Psoas muscle (tissue), 8 donors: ENCODE data around the gene ARMC10. TPM values are rescaled to one million over a fixed set of nuclear protein-coding genes. Genes with fewer than 3 reads are reported as not detected.

Source experiments
- ATAC-seq, 4 donors: fragments of 200-7000 bp; cut with Tn5 transposase; one replicate each; pipeline ENCODE4 v1.9.1; 2020; ENCODE audit warnings: moderate library complexity in 3 of 4, mild to moderate bottlenecking in 2 of 4
- DNase-seq, 2 donors: peaks; one replicate each; pipeline ENCODE4 v3.0.0-alpha.2; 2020
- H3K27ac ChIP-seq: fragments of 200-600 bp; one replicate; pipeline ENCODE4 v1.8.0; 2022
- H3K27me3 ChIP-seq, 3 donors: fragments of 200-600 bp in 1 of 3; one replicate each; pipeline versions ENCODE4 v1.6.1 to v1.8.0; 2013 to 2022; ENCODE audit warnings: low read length in 2 of 3, mild to moderate bottlenecking in 2 of 3, moderate library complexity in 1 of 3; ENCODE audit not compliant: insufficient read depth in 3 of 3
- H3K36me3 ChIP-seq, 2 donors: fragments of 200-600 bp in 1 of 2; one replicate each; pipeline versions ENCODE4 v1.6.1 to v1.8.0; 2013 to 2022; ENCODE audit warnings: low read depth in 1 of 2, mild to moderate bottlenecking in 1 of 2, moderate library complexity in 1 of 2; ENCODE audit not compliant: insufficient read depth in 1 of 2
- H3K4me1 ChIP-seq: fragments of 200-600 bp; one replicate; pipeline ENCODE4 v1.8.0; 2022
- H3K4me3 ChIP-seq: fragments of 200-600 bp; one replicate; pipeline ENCODE4 v1.8.0; 2022; ENCODE audit warnings: mild to moderate bottlenecking
- H3K9me3 ChIP-seq: fragments of 200-600 bp; one replicate; pipeline ENCODE4 v1.8.0; 2022
- WGBS, 3 donors: extraction: QIAGEN DNeasy Blood & Tissue Kit; methylation state at CpG; one replicate each; pipeline versions ENCODE4 v1.1.6 to v1.1.7; 2013; 5-methylcytosine and 5-hydroxymethylcytosine counted together
- intact Hi-C, 2 donors: fragments of 100-400 bp; cut with DNase I; formaldehyde crosslinking; loops; one replicate each; pipeline versions ENCODE4 v1.11.0 to v1.14.2; 2022
- polyA plus RNA-seq, 3 donors: library from polyadenylated mRNA; stranded (reverse); fragments of 200-250 nt; gene quantifications; one replicate each; pipeline ENCODE4 v1.2.3, GENCODE V29; 2013
- total RNA-seq, 4 donors: library from RNA; stranded (reverse); fragmentation: NEBNext Ultra II Directional in 2 of 4; extraction: Animal tissue kit (Norgen Biotek cat#: 25700) in 2 of 4; gene quantifications; one replicate each; pipeline versions ENCODE4 v1.2.1 to v1.2.4, GENCODE V29; 2021 to 2023
- TF ChIP-seq, protein P1 (sequence below): fragments of 200-600 bp; IDR thresholded peaks from one replicate; pipeline ENCODE4 v1.8.0; 2022; ENCODE audit warnings: antibody characterized with exemption
- donor health status: healthy with polysubstance abuse.
- donor health status: DM: no; HTN: no; CAD: no; lungs with moderate emphysema.
- donor health status: Bipolar disorder and iron deficiency.
- donor health status: healthy.
- donor health status: DM: yes; HTN: yes; CAD: no.
- donor health status: DM: no; HTN: no; CAD: no.
- donor health status: DM: no; HTN: no; CAD: no.
- donor health status: DM: yes; HTN: yes; CAD: no.

The ARMC10 gene
- total and polyA plus RNA-seq, 7 donors = 12.6 to 26.0 (median 23.9) TPM

DNA sequence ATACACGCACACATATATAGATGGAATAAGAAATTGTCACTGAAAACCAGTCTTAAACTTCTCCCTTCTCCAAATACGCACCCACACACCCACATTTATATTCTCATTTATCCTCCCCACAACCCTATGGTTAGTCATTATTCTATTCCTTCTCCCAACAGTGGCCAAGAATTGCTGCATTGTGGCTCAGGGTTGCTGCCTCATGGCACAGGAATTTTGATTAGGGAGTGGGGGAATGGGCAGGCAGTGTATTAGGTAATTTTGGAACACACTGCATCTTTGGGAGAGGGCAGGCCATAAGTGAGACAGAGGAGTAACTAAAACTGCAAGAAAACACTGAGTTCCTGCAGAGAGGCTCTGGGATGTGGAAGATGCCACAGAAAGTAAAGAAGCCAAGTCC is 38.2 kb downstream of the ARMC10 start:
- intact Hi-C loops = no loop called here
- Histone ChIP-seq H3K36me3 (peaks cover 0 to 21% of the 10 kb centered on the region in 2 donors), H3K4me1 (no peaks in the 10 kb centered on the region), H3K9me3 (peaks cover 7% of the 10 kb centered on the region), H3K4me3 (no peak overlapping the region), H3K27me3 (no peaks in the 10 kb centered on the region), H3K27ac (no peak overlapping the region)
- TF ChIP-seq, protein P1, sequence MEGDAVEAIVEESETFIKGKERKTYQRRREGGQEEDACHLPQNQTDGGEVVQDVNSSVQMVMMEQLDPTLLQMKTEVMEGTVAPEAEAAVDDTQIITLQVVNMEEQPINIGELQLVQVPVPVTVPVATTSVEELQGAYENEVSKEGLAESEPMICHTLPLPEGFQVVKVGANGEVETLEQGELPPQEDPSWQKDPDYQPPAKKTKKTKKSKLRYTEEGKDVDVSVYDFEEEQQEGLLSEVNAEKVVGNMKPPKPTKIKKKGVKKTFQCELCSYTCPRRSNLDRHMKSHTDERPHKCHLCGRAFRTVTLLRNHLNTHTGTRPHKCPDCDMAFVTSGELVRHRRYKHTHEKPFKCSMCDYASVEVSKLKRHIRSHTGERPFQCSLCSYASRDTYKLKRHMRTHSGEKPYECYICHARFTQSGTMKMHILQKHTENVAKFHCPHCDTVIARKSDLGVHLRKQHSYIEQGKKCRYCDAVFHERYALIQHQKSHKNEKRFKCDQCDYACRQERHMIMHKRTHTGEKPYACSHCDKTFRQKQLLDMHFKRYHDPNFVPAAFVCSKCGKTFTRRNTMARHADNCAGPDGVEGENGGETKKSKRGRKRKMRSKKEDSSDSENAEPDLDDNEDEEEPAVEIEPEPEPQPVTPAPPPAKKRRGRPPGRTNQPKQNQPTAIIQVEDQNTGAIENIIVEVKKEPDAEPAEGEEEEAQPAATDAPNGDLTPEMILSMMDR = no peak
- no peak for DNase-seq
- WGBS, 3 donors = 88 to 97% (median 95%) methylated on average over 2 of the region's 2 CpGs
- no peak for ATAC-seq

DNA sequence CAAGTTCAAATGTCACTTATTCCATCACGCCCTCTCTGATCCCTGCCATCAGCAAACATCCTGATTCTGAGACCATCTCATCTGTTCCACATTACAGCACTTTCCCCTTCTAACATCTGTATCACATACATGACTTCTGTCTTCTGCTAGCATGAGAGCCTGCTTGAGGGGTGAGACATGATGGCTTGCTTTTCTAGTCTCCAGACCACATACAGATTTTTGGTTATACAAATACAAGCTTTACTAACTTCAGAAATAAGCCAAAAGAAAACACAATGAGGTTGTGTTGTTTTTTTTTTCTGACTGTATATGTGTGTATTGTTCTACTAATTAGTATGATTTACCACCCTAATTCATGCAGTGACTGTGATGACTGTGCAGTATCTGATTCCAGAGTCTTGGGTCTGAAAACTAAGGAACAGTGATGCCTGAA is 39.7 kb downstream of the ARMC10 start:
- TF ChIP-seq, protein P1 = no peak
- H3K4me1 ChIP-seq = no peaks in the 10 kb centered on the region
- no peak overlapping the region for H3K4me3 ChIP-seq
- H3K27me3 ChIP-seq = no peaks in the 10 kb centered on the region
- no peak overlapping the region for H3K27ac ChIP-seq
- intact Hi-C loops = no loop called here
- DNase-seq (no peak), ATAC-seq (no peak)
- WGBS, 3 donors = 75 to 93% (median 90%) methylated on average over 1 of the region's 1 CpG
- H3K36me3 ChIP-seq = peaks cover 0 to 31% of the 10 kb centered on the region in 2 donors
- peaks cover 7% of the 10 kb centered on the region for H3K9me3 ChIP-seq

DNA sequence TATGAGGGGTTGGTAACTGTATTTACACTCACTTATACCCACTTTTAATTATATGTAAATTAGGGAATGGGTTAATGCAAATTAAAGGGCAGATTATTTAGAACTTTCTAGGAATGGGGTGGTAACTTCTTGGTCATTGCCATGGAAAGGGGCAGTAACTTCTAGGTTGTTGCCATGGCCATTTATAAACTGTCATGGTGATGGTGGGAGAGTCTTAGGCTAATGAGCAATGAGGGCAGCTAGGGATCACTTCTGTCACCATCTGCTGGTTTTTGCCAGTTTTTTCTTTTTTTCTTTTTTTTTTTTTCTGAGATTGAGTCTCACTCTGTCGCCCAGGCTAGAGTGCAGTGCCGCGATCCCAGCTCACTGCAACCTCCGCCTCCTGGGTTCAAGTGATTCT is 40.8 kb downstream of the ARMC10 start:
- Histone ChIP-seq H3K9me3 (peaks cover 7% of the 10 kb centered on the region), H3K27ac (no peak overlapping the region), H3K4me3 (no peak overlapping the region), H3K36me3 (peaks cover 3 to 39% of the 10 kb centered on the region in 2 donors), H3K4me1 (no peaks in the 10 kb centered on the region), H3K27me3 (no peaks in the 10 kb centered on the region)
- TF ChIP-seq, protein P1 = no peak
- ATAC-seq (no peak), DNase-seq (no peak)
- intact Hi-C loops = no loop called here
- 93 to 98% (median 97%) methylated on average over 2 to 4 of the region's 4 CpGs for WGBS, 3 donors

DNA sequence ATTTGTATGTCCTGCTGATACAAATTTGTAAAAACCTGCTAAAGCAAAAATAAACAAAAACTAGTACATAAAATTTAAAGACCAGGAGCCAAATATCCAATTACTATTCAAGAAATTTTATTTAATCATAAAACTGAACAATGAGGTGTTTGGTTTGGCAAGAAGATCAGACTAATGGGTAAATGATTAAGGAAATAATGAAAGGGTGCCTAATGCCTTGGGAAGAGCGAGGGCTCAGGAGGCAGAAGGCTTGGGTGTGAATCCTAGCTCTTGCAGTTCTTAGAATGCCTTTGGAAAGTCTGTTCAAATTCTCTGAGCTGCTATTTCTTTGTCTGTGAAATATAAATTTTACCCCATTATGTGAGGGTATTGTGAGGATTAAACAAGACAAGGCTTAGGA is 41.6 kb downstream of the ARMC10 start:
- no peak for DNase-seq
- Histone ChIP-seq H3K4me3 (no peak overlapping the region), H3K27ac (no peak overlapping the region), H3K4me1 (no peaks in the 10 kb centered on the region), H3K9me3 (peaks cover under 1% of the 10 kb centered on the region), H3K27me3 (no peaks in the 10 kb centered on the region), H3K36me3 (peaks cover 3 to 46% of the 10 kb centered on the region in 2 donors)
- WGBS, 3 donors = 95 to 100% (median 96%) methylated on average over 1 of the region's 1 CpG
- intact Hi-C loops = no loop called here
- TF ChIP-seq, protein P1 = no peak
- ATAC-seq = no peak

DNA sequence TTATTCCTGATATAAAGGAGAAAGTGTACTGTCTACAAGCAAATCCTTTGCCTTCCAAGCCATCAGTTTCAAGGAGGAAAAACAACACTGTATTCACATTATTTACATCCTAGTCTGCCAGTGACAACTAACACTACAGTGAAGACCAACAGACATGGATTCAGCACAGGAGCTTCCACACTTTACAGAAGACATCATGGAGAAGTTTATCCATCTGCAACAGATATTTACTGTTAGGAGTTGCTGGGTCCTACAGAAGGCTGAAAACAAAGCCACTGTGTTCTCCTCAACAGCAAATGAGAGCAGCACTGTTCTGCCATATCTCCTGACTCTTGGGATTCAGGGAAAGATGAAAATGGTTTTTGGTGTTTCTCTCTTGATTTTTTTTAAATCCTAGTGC is 42.1 kb downstream of the ARMC10 start:
- ATAC-seq (no peak), DNase-seq (no peak)
- Histone ChIP-seq H3K36me3 (peaks cover 3 to 45% of the 10 kb centered on the region in 2 donors), H3K27ac (no peak overlapping the region), H3K27me3 (no peaks in the 10 kb centered on the region), H3K4me1 (no peaks in the 10 kb centered on the region), H3K9me3 (no peaks in the 10 kb centered on the region), H3K4me3 (no peak overlapping the region)
- intact Hi-C loops = no loop called here
- TF ChIP-seq, protein P1 = no peak
